ENCODE measurements around the gene CCDC171.

CCDC171 gene

DNA sequence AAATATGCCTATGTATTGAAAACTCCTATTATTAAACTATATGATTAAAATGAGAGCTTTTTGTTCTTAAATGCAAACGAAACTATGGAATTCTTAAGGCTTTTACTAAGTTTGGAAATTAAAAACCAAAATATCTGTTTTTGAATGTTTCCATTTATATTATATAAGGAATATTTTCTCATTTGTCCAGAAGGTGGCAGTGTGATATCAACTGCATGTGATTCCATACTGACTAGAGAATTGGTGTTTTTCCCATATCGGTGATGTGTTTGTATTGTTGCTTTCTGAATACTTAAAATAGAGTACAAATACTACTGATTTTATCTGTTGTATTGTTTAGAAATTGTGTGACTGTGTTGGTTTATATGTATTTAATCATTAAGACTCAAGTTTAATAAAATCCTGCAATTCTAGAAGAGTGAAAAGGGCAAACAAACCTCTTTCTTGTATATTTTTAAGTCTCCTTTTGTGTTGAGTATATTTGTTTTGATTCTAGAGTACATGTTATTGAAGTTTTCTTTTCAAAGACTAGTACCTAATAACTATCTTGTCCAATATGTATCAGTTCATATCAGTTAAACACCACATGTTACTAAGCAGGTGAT, 320.8 kb downstream of the CCDC171 start:
- DNase-seq (ENCODE audit: low read depth in 2 of 2): no peak

DNA sequence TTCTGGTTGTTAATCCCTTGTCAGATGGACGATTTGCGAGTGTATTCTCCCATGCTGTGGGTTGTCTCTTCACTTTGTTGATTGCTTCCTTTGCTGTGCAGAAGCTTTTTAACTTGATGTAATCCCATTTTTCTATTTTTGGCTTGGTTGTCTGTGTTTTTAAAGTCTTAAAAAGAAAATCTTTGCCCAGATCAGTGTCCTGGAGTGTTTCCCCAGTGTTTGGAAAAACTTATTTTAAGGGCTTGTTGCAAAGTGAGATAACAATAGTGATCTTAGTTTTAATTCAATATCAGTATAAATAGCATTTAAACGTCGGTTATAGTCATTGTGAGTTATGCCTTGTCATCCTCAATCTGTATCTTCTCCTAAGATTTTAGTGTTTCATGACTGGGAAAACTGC, 329.5 kb downstream of the CCDC171 start:
- no peak for DNase-seq (ENCODE audit: low read depth in 2 of 2)

DNA sequence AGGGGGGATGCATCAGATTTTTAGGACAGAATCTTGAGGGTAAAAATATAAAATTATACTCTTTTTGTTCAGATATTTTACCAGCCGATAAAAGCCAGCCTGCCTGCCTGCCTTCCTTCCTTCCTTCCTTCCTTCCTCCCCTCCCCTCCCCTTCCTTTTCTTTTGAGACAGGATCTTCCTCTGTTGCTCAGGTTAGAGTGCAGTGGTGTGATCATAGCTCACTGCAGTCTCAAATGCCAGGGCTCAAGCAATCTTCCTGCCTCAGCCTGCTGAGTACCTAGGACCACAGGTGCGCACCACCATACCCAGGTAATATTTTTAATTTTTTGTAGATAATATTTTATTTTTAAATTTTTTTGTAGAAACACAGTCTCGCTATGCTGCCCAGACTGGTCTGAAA, 330.0 kb downstream of the CCDC171 start:
- DNase-seq (ENCODE audit: low read depth in 2 of 2): no peak

DNA sequence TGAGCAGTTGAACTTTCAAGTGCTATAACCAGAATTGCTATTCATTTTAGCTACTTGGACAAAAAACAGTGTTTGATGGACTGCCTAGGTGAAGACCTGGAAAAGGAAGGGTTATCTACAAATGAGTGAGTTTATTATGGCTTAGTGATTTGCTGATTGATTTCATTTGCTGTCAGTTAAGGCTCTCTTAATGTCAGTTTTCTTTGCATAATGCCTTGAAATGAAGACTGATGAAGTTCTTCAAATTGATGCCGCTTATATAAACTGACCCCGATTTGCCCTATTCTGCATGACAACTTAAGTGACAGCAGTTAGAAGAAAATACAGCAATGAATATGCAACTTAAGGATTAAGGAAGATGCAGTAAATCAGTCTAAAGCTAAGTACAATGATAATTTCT, 332.6 kb downstream of the CCDC171 start:
- DNase-seq (ENCODE audit: low read depth in 2 of 2): no peak

DNA sequence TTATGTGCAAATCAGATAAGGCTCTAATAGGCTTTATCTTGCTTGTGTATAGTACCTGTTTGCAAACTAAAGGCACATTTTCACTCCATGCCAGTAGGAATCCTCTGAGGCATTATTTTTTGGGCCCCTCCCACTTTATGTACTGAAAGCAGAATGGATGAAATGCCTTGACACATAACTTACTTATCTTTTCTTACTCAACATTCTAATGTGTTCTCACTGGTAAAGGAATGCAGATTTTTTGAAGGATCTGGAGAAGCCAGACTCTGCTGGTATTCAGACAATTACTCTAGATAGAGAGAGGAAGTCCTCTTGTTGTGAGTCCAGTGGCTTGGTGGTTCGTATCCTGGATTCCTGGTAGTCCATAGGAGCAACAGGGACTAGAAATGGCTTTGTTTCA, 336.7 kb downstream of the CCDC171 start:
- DNase-seq (ENCODE audit: low read depth in 2 of 2): no peak

DNA sequence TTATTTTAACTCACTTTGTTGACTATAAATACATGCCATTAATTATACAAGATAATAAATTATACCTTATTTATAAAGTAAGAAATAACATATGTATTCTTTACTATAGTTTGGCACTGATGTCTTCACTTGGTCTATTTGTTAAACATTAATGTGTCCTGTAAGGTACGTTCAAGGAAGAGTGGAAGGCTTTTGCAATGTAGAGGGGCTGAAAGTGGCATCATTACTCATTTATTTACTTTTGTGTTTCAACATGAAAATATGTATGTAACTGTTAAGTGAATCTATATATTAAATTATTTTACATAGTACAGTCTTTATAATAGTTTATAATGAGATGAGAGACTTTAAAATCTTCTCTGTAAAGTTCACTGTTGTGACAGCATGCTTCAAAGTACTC, 348.7 kb downstream of the CCDC171 start:
- no peak for DNase-seq (ENCODE audit: low read depth in 2 of 2)

DNA sequence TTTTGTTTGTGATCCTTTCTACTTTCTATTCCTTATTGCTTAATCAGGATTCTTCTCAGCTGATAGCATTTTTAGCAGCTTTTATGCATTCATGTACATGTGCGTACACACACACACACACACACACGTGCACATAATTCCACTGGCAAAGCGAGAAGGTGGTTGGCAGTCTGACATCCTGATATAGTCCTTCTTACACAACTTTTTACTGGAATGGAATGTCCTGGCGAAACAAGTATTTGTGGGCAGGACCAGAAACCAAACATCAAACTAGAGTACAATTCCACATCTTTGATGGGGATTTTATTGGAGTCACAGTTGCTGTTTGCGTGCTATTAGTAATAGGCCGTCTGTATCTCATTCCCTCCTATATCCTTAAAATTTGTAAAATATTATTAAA, 356.5 kb downstream of the CCDC171 start:
- no peak for DNase-seq (ENCODE audit: low read depth in 2 of 2)

DNA sequence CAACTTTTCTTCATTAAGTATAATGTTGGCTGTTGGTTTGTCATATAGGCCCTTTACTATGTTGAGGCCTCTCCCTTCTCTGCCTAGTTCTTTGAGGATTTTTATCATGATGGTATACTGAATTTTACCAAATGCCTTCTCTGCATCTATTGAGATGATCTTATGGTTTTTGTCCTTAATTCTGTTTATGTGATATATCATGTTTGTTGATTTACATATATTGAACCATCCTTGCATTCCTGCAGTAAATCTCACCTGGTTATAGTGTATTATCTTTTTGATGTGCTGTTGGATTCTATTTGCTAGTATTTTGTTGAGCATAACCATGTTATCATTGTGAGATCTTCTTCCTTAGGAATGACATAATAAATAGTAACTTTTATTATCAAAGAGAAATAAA, 362.9 kb downstream of the CCDC171 start:
- no peak for DNase-seq (ENCODE audit: low read depth in 2 of 2)

DNA sequence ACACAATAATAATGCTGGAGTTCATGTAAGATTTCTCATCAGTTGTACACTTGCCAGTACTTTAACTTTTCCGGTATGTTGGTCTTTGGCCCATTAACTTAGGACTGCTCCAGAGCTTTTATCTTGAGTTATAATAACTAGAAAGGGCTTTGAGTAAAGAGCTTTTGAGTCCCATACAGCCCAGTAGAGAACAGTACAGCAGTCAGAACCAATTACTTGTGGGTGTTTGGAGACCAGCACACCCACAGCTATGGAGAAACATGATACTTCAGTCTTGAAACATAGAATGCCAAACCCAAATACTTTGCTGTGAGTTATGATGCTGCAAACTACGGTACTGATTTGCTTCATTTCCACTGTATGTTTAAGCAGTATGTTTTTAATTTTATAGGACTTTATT, 374.3 kb downstream of the CCDC171 start:
- DNase-seq (ENCODE audit: low read depth in 2 of 2): no peak

DNA sequence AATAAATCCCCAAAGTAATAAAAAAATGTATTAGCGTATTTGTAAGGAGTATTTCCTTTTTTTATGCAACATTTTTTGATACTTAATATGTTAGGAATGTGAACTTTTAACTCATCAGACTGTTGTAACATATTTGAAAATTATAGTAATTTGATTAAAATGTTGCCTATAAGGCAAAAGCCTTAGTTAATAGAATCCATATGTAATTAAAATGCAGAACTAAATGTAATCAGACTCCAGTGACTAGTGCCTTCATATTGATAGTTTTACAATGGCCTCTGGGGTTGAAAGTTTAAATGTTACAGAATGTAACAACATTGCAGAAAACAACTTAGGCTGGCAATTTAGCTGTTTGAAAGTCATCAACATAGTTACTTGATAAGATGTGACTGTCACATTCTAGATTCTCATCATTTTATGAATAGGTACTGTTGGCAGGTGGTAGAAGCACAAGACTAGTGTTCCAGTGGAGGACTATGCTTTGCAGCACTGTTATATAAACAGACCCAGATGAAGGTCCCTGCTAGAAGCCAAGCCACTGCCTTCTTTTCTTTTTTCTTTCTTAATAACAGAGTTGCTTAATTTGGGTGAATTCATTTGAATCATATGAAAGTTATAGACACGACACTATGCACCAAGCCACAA, 382.9 kb downstream of the CCDC171 start:
- DNase-seq (ENCODE audit: low read depth in 2 of 2): no peak

DNA sequence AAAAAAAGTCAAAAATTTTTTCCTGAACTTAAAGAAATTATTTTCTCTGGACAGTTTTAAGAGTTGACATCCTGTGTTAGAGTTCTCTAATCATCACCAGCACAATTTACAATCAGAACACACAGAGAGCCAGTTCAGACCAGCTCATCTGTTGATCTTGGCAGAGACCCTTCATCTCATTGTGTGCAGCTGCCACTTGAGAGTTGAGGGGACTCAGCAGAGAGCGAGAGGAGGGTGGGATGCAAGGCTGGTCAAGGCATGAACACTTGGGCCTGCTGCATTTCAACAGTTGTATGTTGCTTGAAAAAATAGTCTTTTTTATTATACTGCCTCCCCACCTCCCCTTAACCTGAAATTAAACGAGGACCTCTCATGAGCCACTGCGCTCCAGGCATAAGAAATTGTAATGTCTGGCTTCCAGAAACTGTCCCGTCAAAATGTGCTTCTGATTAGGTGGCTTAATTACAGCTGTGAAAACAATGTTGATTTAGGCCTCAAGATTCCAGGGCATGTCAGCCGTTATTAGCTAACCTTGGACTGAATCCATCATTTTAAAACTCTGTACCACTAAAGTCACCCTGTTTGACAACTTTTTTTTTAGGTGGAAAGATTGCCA, 383.6 kb downstream of the CCDC171 start:
- DNase-seq (ENCODE audit: low read depth in 2 of 2): no peak

DNA sequence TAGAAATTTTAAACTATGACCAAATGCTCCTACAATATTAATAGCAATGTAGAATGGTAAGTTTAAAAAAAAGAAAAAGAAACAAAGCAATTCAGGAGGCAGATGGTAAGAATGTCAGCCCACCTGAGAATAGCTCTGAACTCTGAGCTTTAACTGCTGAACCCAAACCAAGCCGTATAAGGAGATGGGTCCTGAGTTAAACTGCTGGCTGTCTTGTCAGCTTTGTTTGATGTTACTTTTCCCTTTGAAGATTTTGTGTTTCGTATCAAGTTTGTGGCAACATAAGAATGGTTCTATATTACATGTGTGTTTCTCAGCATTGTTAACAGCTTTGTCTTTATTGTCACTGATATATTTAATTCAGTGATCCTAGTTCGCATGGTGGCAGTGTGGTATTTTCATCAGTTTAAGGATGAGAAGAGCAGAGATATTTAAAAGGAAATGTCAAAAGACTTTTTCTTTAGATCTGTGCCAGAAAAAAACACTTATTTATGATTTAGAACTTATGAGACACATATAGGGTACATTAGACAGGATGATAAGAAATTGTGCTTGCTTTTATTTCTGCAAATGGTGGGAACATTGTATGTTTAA, 390.1 kb downstream of the CCDC171 start:
- no peak for DNase-seq (ENCODE audit: low read depth in 2 of 2)

DNA sequence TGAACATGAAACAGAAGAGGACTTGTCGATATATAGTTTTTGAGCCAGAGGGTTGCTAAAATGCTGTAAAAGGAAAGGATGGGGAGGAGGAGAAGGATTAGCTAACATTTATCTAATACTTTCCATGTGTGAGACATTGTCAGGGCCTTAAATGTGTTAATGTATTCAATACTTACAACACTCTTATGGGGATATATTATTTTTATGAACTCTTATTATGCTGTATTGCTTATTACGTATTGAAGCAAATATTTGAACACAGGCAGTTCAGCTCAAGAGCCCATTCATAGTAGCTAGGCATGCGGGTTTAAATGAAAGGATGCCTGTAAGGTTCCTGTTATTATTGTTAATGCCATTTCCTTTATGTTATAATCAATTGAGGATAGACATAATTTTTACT, 391.5 kb downstream of the CCDC171 start:
- no peak for DNase-seq (ENCODE audit: low read depth in 2 of 2)

DNA sequence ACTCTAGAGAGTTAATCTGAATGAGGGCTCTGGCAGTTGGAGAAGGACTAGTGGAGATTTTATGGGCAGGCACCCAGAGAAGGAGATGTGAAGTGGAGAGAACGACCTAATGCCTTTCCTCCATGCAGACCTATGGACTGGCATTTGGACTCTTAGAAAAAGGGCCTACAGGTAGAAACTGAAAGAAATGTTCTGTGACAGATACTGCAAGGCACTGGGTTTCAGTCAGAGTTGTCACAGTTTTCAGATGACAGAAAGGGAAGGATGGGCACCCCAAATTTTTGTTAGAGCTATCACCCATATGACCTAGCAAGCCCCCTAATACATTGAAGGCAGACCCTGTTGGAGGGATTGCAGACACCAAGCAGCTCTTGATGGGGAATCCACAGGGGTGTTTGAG, 406.8 kb downstream of the CCDC171 start:
- DNase-seq (ENCODE audit: low read depth in 2 of 2): no peak

DNA sequence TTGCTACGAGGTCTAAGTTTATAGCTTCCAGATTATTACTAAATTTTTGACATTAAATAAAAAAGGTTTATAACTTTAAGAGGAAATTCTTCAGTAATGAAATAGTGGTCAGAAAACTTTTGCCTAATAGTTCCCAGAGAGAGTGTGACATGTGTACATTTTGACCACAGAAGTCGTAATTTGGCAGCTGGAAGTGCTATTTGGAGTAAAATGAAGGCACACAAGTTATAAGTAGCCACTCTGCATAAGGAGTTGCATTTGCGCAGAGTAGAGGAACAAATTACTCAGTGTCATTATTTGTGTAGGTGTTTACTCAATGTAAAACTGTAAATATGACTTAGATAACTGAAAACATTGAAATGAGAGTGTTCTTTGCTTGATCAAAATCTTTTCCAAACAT, 408.4 kb downstream of the CCDC171 start:
- DNase-seq (ENCODE audit: low read depth in 2 of 2): no peak

DNA sequence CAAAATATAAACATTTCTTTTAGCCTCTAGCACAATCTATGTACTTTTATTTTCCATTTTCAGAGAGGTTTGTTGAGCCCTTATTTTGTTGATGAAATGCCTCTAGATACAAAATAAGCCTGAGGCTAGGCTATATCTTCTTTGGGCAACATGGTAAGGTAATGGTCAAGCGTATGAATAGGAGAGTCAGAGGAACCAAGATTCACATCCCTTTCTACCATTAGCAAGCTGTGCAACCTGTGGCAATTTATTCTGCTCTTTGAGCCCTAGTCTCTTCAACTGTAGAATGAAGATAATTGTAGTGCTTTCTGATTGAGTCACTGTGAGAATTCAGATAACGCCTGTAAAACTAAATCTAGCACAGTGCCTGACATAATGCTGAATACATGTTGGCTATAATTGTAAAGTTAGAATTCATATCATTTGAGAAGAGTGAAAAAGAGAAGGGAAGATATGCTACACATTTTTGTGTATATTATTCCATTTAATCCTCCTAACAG, 412.5 kb downstream of the CCDC171 start:
- DNase-seq (ENCODE audit: low read depth in 2 of 2): no peak

DNA sequence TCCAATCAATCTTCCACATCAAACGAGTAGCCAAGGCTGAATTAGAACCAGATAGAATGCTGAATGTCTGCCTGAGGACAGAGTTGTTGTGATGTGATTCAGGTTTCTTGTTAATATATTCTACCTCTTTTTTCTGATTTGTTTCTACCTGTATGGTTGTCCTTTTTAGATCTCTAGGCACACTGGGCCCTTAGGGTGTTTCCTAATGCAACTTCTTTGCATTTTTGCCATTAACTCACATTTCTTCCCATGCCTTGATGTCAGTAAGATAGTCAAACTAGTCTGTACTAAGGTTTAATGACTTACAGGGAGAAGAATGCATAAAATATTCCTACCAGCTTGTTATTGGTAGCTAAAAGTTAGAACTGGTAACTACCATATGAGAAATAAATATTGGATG, 413.6 kb downstream of the CCDC171 start:
- no peak for DNase-seq (ENCODE audit: low read depth in 2 of 2)

DNA sequence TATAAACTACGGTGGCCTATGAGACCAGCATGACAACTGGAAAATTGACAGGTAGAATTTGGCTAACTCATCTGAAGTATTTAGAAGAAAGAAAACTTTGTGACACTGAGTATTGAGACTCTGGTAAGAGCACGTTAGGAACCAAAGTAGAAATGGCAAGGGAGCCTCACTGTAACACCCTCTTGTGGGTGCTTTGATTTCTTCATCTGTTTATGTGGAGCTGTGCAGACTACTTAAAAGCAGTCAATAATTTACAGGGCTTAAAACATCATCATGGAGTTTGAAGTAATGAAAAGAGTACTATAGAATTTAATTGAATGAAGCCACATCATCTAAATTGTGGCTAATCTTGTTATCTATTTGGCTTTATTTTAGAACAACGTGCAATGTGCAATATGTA, 414.2 kb downstream of the CCDC171 start:
- no peak for DNase-seq (ENCODE audit: low read depth in 2 of 2)

DNA sequence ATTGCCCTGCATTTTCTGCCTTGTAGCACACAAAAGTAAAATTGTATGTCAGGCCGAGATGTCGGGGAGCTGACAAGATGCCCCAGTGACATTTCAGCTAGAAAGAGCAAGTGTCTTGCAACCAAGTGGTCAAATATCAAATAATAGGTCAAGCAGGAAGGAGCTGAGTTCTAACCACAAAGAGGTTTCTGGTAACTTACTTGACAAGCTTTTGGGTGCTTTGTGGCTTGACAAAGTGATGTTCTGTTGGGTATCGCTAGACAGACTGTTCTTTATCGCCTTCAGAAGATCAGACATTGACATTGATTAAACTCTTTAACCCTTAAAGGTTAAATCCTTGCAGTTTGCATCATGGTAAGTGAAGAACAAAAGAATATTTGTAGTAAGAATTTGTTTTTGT, 419.9 kb downstream of the CCDC171 start:
- no peak for DNase-seq (ENCODE audit: low read depth in 2 of 2)

DNA sequence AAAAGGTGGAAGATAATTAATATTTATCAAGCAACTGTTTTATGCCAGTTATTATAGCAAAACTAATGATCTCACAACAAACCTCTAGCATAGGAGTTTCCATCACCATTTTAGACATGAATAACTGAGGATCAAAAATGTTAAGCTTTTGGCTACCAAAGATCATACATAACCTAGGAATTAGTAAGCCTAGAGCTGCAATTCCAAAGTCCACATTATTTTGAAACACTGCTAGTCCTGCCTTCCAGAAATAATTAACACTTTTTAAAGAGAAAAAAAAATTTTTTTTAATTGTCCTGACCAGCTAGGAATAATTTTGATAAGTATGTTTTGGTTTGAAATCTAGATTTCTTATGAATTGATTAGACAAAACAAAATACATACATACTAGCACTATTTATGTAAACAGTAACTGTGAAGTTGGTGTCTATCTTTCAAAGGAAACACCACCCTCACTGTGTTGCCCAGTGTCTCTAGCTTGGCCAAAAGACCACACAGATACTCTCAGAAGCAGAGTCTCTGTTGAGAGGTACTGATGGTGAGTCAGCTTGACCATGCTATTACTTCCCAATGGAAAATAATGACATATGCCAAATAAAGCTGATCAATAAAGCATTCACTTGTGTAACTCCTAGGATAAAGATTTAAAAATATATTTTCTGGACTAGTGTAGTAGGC, 422.4 kb downstream of the CCDC171 start:
- no peak for DNase-seq (ENCODE audit: low read depth in 2 of 2)

DNA sequence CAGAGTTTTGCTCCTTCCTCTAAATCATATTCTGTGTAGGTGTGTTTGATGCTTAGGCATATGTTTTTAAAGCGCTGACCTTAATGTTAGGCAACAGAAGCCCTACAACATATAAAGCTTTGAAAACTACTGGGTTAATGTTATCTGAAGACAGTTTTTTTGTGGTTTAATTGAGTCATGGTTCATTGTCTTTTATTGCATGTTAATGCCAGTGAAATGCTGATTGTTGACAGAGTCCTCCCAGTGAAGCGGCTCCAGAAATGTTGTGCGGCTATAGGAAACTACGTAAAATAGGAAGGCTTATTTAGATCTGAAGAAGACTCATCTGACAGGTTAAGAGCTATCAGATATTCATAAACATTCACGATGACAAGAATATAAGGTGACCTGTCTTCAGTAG, 424.6 kb downstream of the CCDC171 start:
- DNase-seq (ENCODE audit: low read depth in 2 of 2): no peak

DNA sequence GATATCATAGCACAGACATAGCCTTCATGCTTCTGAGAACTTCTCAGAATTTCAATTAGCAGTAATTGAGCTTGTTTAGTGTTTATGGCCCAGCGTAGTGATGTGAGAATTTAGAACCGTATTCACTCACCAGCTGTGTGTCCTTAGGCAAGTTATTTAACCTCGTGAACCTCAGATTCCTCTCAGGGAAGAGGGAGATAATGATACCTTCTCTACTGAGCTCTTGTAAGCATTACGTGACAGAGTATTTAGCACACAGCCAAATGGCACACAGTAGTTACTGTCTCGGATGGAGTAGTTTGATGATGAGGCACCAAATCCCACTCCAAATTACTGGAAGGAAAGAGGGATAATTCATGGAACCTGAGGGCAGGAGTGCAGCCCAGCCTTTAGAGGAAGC, 429.3 kb downstream of the CCDC171 start:
- DNase-seq (ENCODE audit: low read depth in 2 of 2): no peak
